ENCODE data around the gene SELENOV.

The SELENOV gene

GRCh38 chr19:39494661-39495060 is 20.3 kb upstream of the SELENOV start:
- no peak for DNase-seq

- DNase-seq, result no peak
Observed at GRCh38 chr19:39496063-39496462, 18.9 kb upstream of the SELENOV start.

DNA sequence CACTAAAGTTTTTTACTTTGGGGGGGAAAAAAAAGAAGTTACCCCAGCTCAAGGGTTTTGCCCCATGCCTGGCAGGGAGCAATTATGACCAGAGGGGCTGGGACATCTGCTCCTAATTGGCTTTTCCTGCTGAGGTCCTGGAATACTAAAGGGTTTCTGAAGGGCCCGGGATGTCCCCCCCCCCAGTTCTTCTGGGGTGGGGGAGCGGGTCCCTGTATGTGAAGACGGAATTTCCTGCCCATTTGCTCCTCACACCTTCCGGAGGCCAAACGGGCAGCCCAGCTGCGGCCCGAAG is 17.3 kb upstream of the SELENOV start:
- no peak for DNase-seq

DNA sequence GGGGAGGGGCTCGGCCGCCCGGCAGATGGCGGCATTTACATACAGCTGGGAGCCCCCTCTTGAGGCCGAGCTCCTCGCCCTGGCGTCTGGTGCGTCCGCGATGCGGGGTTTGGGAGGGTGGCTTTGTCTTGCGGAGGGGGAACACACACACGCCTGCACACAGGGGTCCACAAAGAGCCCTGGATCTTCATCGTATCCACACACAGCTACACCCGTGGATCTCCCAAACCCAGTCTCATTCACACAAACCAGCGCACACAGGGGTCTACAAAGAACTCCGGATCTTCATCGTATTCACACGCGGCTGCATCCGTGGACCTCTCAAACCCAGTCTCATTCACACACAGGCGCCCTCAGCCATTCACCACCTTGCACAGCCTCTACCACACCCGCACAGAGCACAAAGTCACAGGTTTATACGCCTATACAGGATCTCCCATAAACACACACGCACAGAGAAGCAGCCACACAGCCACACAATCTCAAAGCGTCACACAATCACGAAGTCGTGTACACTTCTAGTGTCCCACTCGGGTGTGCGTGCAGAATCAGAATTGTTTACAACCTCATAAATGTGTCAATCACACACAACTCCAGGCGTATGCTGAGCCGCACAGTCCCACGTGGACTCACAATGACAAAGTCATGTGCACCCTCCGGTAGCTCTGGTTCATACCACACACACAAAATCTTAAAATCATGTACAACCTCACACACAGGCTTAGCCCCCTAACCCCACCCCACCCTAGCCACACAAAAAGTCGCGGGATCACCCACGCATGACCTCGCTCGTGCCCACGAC is 16.7 kb upstream of the SELENOV start:
- DNase-seq, result peak; percentile 18

- no peak for DNase-seq
Observed at GRCh38 chr19:39498798-39499642, 15.9 kb upstream of the SELENOV start, which contains the start of gene DLL3. DLL3 (plus strand) TSS chr19:39498947; CDS start chr19:39498975, 28 bp downstream.

GRCh38 chr19:39499932-39500331 is 15.0 kb upstream of the SELENOV start:
- no peak for DNase-seq

DNA sequence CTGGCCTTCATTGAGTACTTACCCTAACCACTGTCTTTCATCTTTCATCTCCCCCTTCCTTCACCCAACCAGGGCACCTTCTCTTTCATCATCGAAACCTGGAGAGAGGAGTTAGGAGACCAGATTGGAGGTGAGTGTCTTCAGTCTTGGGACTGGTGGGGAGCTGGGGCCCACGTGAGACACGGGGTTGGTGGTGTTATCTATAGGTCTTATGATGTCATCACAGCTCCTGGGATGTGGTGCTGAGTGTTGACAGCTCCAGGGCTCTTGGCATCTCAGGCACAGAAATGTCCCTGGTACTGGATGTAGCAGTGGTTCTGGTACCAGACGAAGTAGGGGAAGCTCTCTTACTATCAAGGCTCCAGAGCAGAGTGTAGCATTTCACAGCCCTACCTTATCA is 14.4 kb upstream of the SELENOV start:
- DNase-seq, result no peak

GRCh38 chr19:39501340-39501739 is 13.6 kb upstream of the SELENOV start:
- no peak for DNase-seq

DNA sequence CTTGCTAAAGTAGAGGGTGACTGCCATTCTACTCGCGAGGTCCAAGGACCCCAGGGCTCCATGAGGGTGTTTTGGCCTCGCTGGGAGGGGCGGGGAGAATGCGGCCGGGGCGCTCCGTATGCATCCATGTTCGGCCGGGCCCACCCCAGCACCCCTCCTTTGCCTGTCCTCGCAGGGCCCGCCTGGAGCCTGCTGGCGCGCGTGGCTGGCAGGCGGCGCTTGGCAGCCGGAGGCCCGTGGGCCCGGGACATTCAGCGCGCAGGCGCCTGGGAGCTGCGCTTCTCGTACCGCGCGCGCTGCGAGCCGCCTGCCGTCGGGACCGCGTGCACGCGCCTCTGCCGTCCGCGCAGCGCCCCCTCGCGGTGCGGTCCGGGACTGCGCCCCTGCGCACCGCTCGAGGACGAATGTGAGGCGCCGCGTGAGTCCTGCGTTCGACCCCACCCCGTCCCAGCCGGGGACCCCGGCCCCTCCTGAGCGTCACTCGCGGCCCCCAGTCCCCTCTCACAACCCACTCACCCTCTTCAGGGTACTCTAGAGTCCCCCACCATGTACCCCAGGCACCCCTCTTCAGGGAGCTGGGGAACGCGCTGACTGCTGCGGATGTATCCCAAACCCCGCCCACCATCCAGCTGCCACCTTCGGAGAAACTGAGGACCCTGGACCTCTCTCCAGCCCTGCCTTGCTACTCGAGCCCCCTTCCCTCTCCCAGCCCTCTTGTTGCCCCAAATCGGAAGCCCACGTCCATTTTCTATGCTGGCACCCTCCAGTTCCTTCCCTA is 12.1 kb upstream of the SELENOV start:
- DNase-seq, result peak; percentile 78

DNA sequence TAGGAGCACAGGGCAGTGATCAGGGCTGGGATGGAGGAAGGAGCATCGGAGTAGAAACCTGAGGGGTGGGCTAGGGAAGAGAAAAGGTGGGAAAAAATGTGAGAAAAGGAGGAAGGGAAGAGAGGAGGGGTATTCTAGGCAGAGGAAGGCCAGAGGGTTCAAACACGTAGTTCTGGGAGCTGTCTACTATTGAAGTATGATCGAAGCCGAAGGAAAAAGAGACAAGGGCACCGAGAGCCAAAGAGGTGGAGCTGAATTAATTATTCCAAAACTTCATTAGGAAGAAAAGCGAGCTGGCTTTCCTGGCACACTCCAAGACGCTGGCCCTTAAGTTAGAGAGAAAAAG is 8.4 kb upstream of the SELENOV start:
- no peak for DNase-seq

- DNase-seq, result peak; percentile 77
Observed at GRCh38 chr19:39506944-39507714, 7.8 kb upstream of the SELENOV start.

- no peak for DNase-seq
Observed at GRCh38 chr19:39507715-39508364, 7.1 kb upstream of the SELENOV start.

GRCh38 chr19:39508629-39509028 is 6.3 kb upstream of the SELENOV start:
- no peak for DNase-seq

DNA sequence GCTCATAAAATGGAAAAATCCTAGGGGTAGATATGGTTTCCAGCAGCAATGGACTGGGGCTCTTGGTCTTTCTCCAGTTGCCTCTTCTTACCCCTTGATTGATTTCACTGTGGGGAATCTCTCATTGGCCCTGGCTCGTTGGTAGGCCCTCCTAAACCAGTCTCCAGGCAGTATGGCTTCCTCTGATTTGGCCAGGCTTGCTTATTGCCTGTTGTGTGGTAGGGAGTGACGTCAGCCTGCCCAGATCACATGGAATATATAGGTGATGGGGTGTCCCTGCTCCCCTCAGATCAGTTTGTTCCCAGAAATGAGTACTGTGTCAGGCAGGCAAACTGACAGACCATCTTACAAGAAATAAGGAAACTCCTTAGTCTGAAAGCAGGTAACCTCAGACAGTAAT is 5.7 kb upstream of the SELENOV start:
- DNase-seq, result no peak

- DNase-seq, result no peak
Observed at GRCh38 chr19:39512988-39513387, 2.0 kb upstream of the SELENOV start.

DNA sequence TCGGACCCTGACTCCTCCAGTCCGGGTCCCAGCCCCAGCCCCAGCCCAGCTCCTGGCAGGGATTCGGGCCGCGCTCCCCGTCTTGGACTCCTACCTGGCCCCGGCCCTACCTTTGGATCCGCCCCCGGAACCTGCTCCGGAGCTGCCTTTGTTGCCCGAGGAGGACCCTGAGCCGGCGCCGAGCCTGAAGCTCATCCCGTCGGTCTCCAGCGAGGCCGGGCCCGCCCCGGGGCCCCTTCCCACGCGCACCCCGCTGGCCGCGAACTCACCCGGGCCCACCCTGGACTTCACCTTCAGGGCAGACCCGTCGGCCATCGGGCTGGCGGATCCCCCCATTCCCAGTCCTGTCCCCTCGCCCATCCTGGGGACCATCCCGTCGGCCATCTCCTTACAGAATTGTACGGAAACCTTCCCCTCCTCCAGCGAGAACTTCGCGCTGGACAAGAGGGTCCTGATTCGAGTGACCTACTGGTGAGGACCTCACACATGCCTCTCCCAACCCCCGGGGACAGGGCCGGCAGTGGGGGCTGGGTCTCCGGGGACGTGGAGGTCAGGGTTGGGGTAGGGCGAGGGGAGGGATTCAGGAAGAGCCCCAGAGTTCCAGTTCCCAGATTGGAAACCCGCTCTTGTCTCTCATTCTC is 732 bp downstream of the SELENOV start:
- DNase-seq, result no peak

GRCh38 chr19:39516270-39516669 is 1.3 kb downstream of the SELENOV start:
- no peak for DNase-seq

DNA sequence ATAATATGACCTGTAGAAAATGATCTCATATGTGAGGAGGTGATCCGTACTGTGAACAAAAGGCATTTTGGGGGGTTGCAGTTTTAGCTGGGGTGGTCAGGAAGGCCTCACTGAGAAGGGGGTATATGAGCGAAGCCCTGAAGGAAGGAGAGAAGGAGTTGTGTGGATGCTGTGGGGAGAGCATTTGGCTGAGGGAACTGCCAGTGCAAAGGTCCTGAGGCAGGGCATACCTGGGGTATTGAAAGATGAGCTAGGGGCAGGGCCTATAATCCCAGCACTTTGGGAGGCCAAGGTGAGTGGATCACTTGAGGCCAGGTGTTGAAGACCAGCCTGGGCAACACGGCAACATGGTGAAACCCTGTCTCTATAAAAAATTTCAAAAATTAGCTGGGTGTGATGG is 2.5 kb downstream of the SELENOV start:
- DNase-seq, result no peak

DNA sequence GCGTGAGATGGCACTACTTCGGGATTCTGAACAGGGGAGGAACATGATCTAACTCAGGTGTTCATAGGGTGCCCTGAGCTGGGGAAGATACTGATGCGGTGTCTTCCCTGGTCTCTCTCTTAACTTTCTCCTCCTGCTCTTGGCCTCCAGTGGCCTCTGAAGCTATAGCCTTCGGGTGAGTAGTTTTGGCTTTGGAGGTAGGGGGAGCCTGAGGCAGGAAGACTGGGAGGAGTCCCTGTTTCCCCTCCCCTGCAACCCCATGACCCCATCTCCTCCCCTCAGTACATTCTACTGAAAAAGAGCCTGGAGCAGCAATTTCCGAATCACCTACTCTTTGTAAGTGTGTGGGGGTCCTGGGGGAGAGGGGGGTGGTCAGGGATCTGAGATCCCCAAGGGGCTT is 3.5 kb downstream of the SELENOV start:
- no peak for DNase-seq

- DNase-seq, result no peak
Observed at GRCh38 chr19:39518975-39519374, 4.0 kb downstream of the SELENOV start.

DNA sequence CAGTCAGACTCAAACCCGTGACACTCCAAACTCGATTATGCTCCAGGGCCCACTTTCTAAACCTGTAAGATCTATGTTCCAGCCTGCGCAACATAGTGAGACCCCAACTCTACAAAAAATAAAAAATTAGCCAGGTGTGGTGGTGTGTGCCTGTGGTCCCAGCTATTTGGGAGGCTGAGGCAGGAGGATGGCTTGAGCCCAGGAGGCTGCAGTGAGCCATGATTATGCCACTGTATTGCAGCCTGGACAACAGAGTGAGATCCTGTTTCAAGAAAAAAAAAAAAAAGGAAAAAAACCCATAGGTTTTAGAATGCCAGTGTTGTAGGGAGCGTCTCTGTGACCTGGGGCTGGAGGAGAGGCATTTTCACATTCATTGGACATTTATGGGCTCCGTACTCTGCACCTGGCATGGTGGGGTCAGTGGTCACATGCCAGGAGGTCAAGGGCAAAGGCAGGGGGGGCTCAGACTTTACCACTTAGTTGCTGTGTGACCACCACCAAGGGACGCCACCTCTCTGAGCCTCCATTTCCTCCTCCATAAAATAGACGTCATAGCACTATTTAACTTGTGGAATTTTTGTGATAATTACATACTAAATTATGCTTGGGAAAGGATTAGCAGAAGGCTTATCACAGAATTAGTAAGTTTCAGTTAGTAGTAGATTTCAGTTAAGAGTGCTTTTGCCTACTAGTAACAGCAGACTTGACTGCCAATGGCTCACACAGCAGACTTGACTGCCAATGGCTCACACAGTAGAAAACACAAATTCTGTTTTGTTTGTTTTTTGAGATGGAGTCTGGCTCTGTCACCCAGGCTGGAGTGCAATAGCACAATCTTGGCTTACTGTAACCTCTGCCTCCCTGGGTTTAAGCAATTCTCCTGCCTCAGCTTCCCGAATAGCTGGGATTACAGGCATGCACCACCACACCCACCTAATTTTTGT is 5.9 kb downstream of the SELENOV start:
- DNase-seq, result no peak
